CMK (cell line): ENCODE measurements around the gene OR51B5.
"Not testable (repeated sequence)": the region's sequence is repeated elsewhere in the genome, so short reads cannot be mapped to it uniquely, and the experiment has no call there.

ENCODE experiments used
- DNase-seq: peaks from one replicate; pipeline ENCODE4 v3.0.0-alpha.2; 2010; ENCODE audit warnings: low read depth

Gene OR51B5

GRCh38 chr11:5335170-5335569, 8.2 kb downstream of the OR51B5 start:
- DNase-seq: no peak

GRCh38 chr11:5324197-5324596, 19.1 kb downstream of the OR51B5 start, which contains the start of gene OR51B2:
TSS of gene OR51B2 (minus strand) at chr11:5324297. CDS start at chr11:5324297, 0 bp downstream.
- DNase-seq: no peak

GRCh38 chr11:5317292-5317691, 26.0 kb downstream of the OR51B5 start:
- no peak for DNase-seq

GRCh38 chr11:5313326-5314023, 29.8 kb downstream of the OR51B5 start:
- DNase-seq: not testable (repeated sequence)

- DNase-seq: no peak
Observed at GRCh38 chr11:5310423-5310822, 32.9 kb downstream of the OR51B5 start.

GRCh38 chr11:5307256-5308019, 35.9 kb downstream of the OR51B5 start:
- no peak for DNase-seq

- DNase-seq: no peak
Observed at GRCh38 chr11:5304046-5304445, 39.3 kb downstream of the OR51B5 start.

- DNase-seq: no peak
Observed at GRCh38 chr11:5303626-5304025, 39.7 kb downstream of the OR51B5 start.

- no peak for DNase-seq
Observed at GRCh38 chr11:5301846-5302245, 41.5 kb downstream of the OR51B5 start, which contains the start of gene OR51B4. TSS of gene OR51B4 (minus strand) at chr11:5301946. CDS start at chr11:5301946, 0 bp downstream.

GRCh38 chr11:5300251-5300650, 43.1 kb downstream of the OR51B5 start:
- no peak for DNase-seq

- no peak for DNase-seq
Observed at GRCh38 chr11:5298451-5298850, 44.9 kb downstream of the OR51B5 start.

GRCh38 chr11:5297721-5298323, 45.5 kb downstream of the OR51B5 start:
- DNase-seq: no peak

- not testable (repeated sequence) for DNase-seq
Observed at GRCh38 chr11:5294342-5294995, 48.9 kb downstream of the OR51B5 start.

- no peak for DNase-seq
Observed at GRCh38 chr11:5293028-5293427, 50.3 kb downstream of the OR51B5 start.
